Natural killer cell (primary cell): Measurements from ENCODE around the gene AXDND1. TPM values are rescaled to one million over a fixed set of nuclear protein-coding genes. Genes with fewer than 3 reads are reported as not detected.
A peak's percentile ranks its signal among the peaks of the same experiment; 100 is the strongest.

Experiments used
- ATAC-seq, 3 donors: fragments of 150-1000 bp in 2 of 3; fragments of 200-7000 bp in 1 of 3; cut with Tn5 transposase; 1 replicate in 1 of 3; 2 replicates in 2 of 3; pipeline ENCODE4 v1.10.0; 2021; ENCODE audit warnings: mild to moderate bottlenecking in 2 of 3, moderate library complexity in 2 of 3
- DNase-seq, 2 donors: peaks; one replicate each; pipeline versions ENCODE4 v3.0.0 to v3.0.0-alpha.2; 2013 to 2021; ENCODE audit warnings: mixed read lengths in 1 of 2
- H3K27ac ChIP-seq: one replicate; pipeline ENCODE4 v1.5.1; 2013; ENCODE audit warnings: mild to moderate bottlenecking, low read length
- H3K27me3 ChIP-seq: one replicate; pipeline ENCODE4 v1.6.1; 2013; ENCODE audit warnings: low read length; ENCODE audit not compliant: control insufficient read depth, insufficient read depth
- H3K36me3 ChIP-seq: one replicate; pipeline ENCODE4 v1.6.1; 2013; ENCODE audit warnings: low read length; ENCODE audit not compliant: control insufficient read depth, insufficient read depth
- H3K4me1 ChIP-seq: one replicate; pipeline ENCODE4 v1.6.1; 2013; ENCODE audit warnings: low read length; ENCODE audit not compliant: control insufficient read depth, insufficient read depth
- H3K4me3 ChIP-seq: one replicate; pipeline ENCODE4 v1.5.1; 2013; ENCODE audit warnings: low read length
- H3K9me3 ChIP-seq: one replicate; pipeline ENCODE4 v1.6.1; 2013; ENCODE audit warnings: low read length; ENCODE audit not compliant: control insufficient read depth, insufficient read depth
- H3K27ac Mint-ChIP-seq, 2 donors: one replicate each; pipeline ENCODE4 v1.8.0; 2022; ENCODE audit warnings: mild to moderate bottlenecking in 2 of 2, mixed read lengths in 2 of 2, moderate library complexity in 1 of 2
- H3K27me3 Mint-ChIP-seq, 2 donors: one replicate each; pipeline ENCODE4 v1.8.0; 2022; ENCODE audit warnings: low read depth in 2 of 2, mixed read lengths in 2 of 2
- H3K36me3 Mint-ChIP-seq: one replicate; pipeline ENCODE4 v1.8.0; 2022; ENCODE audit warnings: mixed read lengths
- H3K4me1 Mint-ChIP-seq, 2 donors: one replicate each; pipeline ENCODE4 v1.8.0; 2022; ENCODE audit warnings: mixed read lengths in 2 of 2
- H3K4me3 Mint-ChIP-seq: one replicate; pipeline ENCODE4 v1.8.0; 2022; ENCODE audit warnings: mild to moderate bottlenecking, moderate library complexity, mixed read lengths
- H3K9me3 Mint-ChIP-seq, 2 donors: one replicate each; pipeline ENCODE4 v1.8.0; 2022; ENCODE audit warnings: mixed read lengths in 2 of 2
- WGBS: methylation state at CpG from one replicate; pipeline ENCODE4 v1.1.7; 2013; ENCODE audit warnings: missing lambda C conversion rate; ENCODE audit not compliant: insufficient coverage; 5-methylcytosine and 5-hydroxymethylcytosine counted together
- intact Hi-C: fragments of 100-400 bp; cut with micrococcal nuclease; formaldehyde crosslinking; loops from one replicate; pipeline ENCODE4 v1.14.2; 2022
- total RNA-seq, 4 donors: library from RNA; stranded (reverse); fragments of 120-200 nt in 1 of 4; gene quantifications; one replicate each; pipeline versions ENCODE4 v1.2.3 to v1.2.4, GENCODE V29; 2013 to 2022
- TF ChIP-seq, protein P1 (sequence below): fragments of 200-600 bp; IDR thresholded peaks from one replicate; pipeline ENCODE4 v1.8.0; 2022; ENCODE audit warnings: antibody characterized with exemption

The AXDND1 gene
- total RNA-seq, 3 donors from 2014 or later (not counting 1 experiment from before 2014, with no cell fraction given), result 0.78 to 2.0 (median 1.7) TPM

DNA sequence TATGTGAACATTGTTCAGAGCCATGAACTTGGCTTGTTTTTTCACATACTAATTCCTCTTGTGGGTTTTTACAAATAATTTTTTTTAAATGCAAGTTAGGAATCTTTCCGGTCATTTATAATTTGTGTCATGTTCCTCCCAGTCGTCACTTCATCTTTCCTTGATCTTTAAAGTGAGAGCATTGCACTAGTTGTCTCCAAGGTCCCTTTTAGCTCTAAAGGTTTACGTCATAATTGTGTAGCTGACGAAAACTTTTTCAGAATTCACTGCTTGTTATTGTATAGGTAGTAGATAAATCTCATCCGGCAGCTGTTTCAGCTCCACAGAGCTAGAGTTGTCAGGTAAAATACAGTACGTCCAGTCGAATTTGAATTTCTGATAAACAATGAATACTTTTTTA, 38.6 kb upstream of the AXDND1 start:
- H3K36me3 Mint-ChIP-seq, result peaks cover 8% of the 10 kb centered on the region
- TF ChIP-seq, protein P1, sequence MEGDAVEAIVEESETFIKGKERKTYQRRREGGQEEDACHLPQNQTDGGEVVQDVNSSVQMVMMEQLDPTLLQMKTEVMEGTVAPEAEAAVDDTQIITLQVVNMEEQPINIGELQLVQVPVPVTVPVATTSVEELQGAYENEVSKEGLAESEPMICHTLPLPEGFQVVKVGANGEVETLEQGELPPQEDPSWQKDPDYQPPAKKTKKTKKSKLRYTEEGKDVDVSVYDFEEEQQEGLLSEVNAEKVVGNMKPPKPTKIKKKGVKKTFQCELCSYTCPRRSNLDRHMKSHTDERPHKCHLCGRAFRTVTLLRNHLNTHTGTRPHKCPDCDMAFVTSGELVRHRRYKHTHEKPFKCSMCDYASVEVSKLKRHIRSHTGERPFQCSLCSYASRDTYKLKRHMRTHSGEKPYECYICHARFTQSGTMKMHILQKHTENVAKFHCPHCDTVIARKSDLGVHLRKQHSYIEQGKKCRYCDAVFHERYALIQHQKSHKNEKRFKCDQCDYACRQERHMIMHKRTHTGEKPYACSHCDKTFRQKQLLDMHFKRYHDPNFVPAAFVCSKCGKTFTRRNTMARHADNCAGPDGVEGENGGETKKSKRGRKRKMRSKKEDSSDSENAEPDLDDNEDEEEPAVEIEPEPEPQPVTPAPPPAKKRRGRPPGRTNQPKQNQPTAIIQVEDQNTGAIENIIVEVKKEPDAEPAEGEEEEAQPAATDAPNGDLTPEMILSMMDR, result no peak

DNA sequence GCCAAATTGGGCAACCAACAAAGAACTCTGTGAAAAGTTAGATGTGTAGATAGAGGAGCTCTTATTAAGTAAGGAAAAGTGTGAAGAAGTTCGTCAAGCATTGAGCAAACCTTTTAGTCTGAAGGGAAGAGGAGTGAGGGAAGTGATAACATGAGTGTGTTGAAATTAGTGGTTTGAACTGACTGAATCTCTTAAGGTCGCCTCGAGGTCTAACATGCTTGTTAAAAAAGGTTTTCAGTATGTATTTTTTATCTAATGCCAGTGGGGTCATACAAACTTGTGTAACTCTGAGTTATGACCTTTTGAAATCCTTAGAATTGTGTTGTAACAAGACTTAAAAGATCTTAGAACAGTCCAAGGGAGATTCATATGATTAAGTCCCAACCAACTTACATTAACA, 38.1 kb upstream of the AXDND1 start:
- H3K27me3 Mint-ChIP-seq, result no peaks in the 10 kb centered on the region
- H3K9me3 Mint-ChIP-seq, result no peaks in the 10 kb centered on the region
- H3K36me3 ChIP-seq, result peaks cover 21% of the 10 kb centered on the region
- 73% methylated on average over 3 of the region's 3 CpGs for WGBS
- H3K4me3 ChIP-seq, result no peak overlapping the region
- DNase-seq (no peak), ATAC-seq (peak in 1 of 3 donors; percentile 78)
- no peaks in the 10 kb centered on the region for H3K9me3 ChIP-seq
- peaks cover 34 to 42% of the 10 kb centered on the region in 2 donors for H3K4me1 Mint-ChIP-seq
- H3K27ac Mint-ChIP-seq, result peak overlapping the region in 1 of 2 donors; percentile 33
- peaks cover 8% of the 10 kb centered on the region for H3K36me3 Mint-ChIP-seq
- intact Hi-C loops, result no loop called here
- no peak overlapping the region for H3K4me3 Mint-ChIP-seq
- TF ChIP-seq, protein P1, result no peak
- no peaks in the 10 kb centered on the region for H3K4me1 ChIP-seq
- H3K27me3 ChIP-seq, result no peaks in the 10 kb centered on the region
- H3K27ac ChIP-seq, result no peak overlapping the region

More for the DNA sequence above, 38.6 kb upstream of the AXDND1 start:
- ATAC-seq, result no peak
- Mint-ChIP-seq H3K27me3 (no peaks in the 10 kb centered on the region), H3K4me1 (peaks cover 36 to 42% of the 10 kb centered on the region in 2 donors), H3K4me3 (no peak overlapping the region), H3K9me3 (no peaks in the 10 kb centered on the region), H3K27ac (peak overlapping the region in 1 of 2 donors; percentile 33)
- Histone ChIP-seq H3K4me3 (no peak overlapping the region), H3K9me3 (no peaks in the 10 kb centered on the region), H3K36me3 (peaks cover 21% of the 10 kb centered on the region), H3K27ac (no peak overlapping the region), H3K4me1 (no peaks in the 10 kb centered on the region), H3K27me3 (no peaks in the 10 kb centered on the region)
- no peak for DNase-seq
- intact Hi-C loops, result no loop called here
- WGBS, result 97% methylated on average over 7 of the region's 7 CpGs

DNA sequence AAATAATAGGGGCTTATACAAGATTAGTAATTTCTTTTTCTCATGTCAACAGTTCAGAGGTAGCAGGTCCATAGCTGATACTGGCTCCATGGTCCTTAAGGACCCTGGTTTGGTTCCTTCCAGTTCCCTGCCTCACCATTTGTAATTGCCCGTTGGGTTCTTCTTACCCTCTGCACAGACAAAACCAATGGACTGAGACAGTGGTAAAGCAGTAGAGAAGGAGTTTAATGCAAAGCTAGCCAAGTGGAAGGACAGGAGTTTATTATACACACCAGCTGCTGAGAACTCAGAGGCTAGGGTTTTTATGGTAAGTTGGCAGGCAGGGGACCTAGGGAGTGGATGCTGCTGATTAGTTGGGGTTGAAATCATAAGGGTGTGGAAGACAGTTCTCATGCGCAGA, 35.9 kb upstream of the AXDND1 start:
- H3K4me3 ChIP-seq, result no peak overlapping the region
- H3K27me3 ChIP-seq, result no peaks in the 10 kb centered on the region
- ATAC-seq, result no peak
- H3K4me3 Mint-ChIP-seq, result no peak overlapping the region
- DNase-seq, result no peak
- H3K4me1 ChIP-seq, result no peaks in the 10 kb centered on the region
- peaks cover 24 to 33% of the 10 kb centered on the region in 2 donors for H3K4me1 Mint-ChIP-seq
- H3K9me3 ChIP-seq, result no peaks in the 10 kb centered on the region
- peak overlapping the region; percentile 6 to 33 for H3K27ac Mint-ChIP-seq
- peaks cover 8% of the 10 kb centered on the region for H3K36me3 Mint-ChIP-seq
- H3K27me3 Mint-ChIP-seq, result no peaks in the 10 kb centered on the region
- 92% methylated on average over 1 of the region's 2 CpGs for WGBS
- intact Hi-C loops, result no loop called here
- H3K36me3 ChIP-seq, result peaks cover 11% of the 10 kb centered on the region
- TF ChIP-seq, protein P1, result no peak
- H3K27ac ChIP-seq, result no peak overlapping the region
- no peaks in the 10 kb centered on the region for H3K9me3 Mint-ChIP-seq

DNA sequence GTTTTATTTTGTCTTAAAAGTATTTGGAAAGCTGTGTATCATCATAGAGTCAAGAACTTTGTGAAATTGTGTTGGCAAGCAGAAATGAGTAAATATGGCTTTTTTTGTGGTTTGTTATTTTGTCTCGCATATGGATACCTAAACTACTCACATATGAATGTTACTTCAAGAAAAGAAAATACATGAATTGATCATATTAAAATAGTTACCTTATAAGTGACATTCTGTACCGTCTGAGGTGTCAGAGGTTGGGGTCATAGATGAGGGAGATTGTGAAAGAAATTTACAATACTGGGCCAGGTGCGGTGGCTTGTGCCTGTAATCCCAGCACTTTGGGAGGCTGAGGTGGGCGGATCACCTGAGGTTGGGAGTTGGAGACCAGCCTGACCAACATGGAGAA, 31.3 kb upstream of the AXDND1 start:
- Histone ChIP-seq H3K4me1 (no peaks in the 10 kb centered on the region), H3K4me3 (no peak overlapping the region), H3K27me3 (no peaks in the 10 kb centered on the region), H3K9me3 (no peaks in the 10 kb centered on the region), H3K27ac (no peak overlapping the region), H3K36me3 (peaks cover 7% of the 10 kb centered on the region)
- H3K36me3 Mint-ChIP-seq, result peaks cover 7% of the 10 kb centered on the region
- intact Hi-C loops, result no loop called here
- no peaks in the 10 kb centered on the region for H3K27me3 Mint-ChIP-seq
- H3K4me3 Mint-ChIP-seq, result no peak overlapping the region
- H3K27ac Mint-ChIP-seq, result no peak overlapping the region
- DNase-seq (no peak), ATAC-seq (no peak)
- H3K9me3 Mint-ChIP-seq, result no peaks in the 10 kb centered on the region
- peaks cover 24 to 28% of the 10 kb centered on the region in 2 donors for H3K4me1 Mint-ChIP-seq
- TF ChIP-seq, protein P1, result no peak
- 97% methylated on average over 3 of the region's 4 CpGs for WGBS
